CD1c-positive myeloid dendritic cell (primary cell): ENCODE measurements around the gene METTL18.
"Not testable (repeated sequence)": the region's sequence is repeated elsewhere in the genome, so short reads cannot be mapped to it uniquely, and the experiment has no call there.

Experiments
- DNase-seq: peaks from one replicate; pipeline ENCODE4 v3.0.0-alpha.2; 2016; ENCODE audit errors: extremely low spot score

Gene METTL18

DNA sequence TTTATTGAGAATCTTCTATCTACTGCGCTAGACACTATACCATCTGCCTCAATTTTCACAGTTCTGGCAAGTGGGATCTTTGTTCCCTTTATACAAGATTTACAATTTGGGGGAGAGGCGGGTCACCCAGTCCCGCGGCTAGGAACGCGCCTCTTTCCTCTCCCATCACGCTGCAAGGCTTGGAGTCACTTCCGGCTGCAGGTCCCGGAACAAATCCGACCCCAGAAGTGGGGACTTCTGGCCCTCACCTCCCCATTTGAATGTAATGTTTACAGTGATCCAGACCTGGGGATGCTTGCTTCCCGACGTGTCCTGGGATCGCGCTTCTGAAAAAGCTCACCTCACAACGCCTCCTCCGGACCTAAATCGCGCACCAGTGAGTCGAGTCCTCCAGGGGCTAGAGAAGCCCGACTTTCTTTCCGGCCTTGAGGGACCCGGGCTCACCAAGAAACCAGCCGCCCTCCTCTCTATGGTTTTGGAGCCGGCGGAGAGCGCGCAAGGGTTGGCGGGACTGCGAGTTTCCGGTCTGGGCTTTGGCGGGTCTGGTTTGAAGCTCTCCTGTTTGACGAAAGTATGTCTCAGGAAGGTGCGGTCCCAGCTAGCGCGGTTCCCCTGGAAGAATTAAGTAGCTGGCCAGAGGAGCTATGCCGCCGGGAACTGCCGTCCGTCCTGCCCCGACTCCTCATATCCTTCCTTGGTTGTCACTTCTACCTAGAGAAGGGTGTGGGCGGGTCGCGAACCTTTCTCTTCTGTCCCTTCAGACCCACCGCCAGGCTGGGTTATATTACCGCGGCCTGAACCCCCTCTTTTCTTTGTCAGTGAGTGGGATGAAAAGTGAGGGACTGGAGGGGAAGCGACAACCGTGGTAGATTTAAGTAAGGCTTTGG, at the start of gene METTL18:
TSS of gene METTL18 (minus strand) at position 378 of the 887 bp plus-strand sequence. CDS start 1,212 bp downstream, outside the sequence.
- peak; percentile 94 for DNase-seq

DNA sequence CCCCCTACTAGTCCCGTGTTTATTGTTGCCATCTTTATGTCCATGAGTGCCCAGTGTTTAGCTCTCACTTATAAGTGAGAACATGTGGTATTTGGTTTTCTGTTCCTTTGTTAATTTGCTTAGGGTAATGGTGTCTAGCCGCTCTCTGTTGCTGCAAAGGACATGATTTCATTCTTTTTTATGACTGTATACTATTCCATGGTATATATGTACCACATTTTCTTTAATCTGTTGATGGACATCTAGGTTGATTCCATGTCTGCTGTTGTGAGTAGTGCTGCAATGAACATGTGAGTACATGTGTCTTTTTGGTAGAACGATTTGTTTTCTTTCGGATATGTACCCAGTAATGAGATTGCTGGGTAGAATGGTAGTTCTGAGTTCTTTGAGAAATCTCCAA, 44.2 kb upstream of the METTL18 start:
- no peak for DNase-seq

DNA sequence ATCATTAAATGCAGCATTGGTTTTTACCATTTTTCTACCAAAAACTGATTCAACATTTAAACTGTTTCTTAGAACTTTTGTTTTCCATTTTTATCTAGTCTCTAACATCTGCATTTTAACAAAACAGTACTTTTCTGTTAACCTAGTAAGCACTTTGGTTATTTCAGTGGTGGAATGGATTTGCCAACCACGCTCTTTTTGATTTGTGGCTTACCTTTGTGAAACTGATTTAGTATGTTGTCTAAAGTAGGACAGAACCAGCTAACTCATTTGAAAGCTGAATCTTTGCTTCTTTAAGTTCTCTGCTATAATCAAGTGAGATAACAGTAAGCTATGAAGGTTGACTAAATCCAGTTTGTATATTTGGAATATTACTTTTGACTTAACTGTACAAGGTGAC, 41.5 kb upstream of the METTL18 start:
- DNase-seq, result no peak

DNA sequence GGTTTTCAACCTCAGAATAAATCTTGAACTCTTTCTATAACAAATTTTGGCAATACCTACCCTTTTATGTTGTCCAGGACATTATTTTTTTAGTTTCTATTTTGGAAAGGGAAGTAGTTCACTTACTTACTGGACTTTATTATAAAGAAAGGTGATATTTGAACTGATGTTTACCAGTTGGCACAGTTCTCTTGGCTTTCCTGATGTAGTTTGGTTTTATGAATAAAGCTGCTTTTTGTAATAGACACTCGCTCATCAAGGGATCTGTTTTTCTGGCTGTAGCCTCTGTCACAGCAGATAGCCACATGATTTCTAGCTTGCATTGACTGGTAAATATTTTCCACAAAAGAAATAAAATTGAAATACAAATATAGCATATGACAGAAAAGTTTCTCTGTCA, 40.9 kb upstream of the METTL18 start:
- no peak for DNase-seq

DNA sequence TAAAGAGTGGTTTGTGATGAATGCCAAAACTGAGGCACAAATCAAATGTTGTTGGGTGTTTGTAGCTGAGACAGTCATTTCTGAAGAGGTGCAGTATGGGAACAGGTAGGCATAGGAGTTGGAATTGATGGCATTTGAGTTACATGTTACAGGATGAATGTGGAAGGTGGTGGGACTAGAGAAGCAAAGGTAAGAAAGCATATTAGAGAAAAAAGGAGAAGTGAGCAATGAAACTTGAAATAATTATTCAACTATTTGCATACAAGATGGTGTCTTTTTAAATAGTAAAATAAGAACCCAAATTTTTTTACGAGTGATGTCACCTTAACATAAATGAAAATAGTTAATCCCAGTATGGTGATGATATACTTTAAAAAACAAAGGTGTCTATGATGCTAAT, 40.2 kb upstream of the METTL18 start:
- DNase-seq, result no peak

DNA sequence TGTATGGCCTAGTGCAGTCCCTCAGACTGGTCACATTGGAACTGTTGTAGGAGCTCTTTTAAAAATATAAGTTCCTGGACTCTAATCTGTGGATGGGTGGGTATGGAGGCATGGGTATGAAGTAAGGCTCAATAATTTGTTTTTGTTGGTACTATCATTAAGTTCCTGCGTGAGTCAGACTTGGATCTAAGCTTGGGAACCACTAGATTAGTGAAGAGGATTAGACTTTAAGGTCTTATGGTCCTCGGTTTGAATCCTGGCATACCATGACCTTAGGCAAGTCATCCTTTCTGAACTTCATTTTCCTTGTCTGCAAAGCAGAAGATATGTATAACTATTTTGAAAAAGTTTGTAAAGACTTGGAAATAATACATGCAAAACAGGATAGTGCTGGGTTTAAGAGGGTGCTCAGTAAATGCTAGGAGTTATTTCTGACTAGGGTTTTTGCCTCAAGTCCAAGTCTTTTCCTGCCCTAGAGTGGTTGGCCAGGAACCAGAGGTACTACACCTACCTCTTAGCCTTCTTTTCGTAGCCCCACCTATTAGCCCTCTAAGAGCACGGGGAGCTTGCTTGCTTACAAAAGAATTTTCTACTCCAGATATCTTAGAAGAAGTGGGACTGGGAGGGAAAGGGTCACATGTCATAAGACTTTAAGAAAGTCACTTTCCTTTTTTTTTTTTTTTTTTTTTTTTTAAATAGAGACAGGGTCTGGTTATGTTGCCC, 38.6 kb upstream of the METTL18 start:
- DNase-seq, result no peak

DNA sequence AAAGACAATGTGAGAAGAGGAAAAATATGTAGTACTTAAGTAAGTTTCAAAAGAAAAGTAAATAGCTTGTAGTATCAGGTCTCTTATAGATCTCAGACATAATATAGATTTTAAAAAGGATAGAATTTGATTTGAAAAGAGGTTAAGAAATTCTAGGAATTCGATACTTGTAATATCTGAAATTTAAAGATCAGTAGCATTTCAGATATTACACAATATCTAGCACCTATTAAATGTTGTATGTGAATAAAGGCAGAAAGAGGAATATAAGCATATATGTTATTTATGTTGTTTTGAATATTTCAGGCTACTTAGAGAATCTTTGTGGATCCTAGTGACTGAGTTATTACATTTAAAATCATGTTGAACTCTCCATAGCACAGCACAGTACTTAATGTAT, 35.0 kb upstream of the METTL18 start:
- no peak for DNase-seq

DNA sequence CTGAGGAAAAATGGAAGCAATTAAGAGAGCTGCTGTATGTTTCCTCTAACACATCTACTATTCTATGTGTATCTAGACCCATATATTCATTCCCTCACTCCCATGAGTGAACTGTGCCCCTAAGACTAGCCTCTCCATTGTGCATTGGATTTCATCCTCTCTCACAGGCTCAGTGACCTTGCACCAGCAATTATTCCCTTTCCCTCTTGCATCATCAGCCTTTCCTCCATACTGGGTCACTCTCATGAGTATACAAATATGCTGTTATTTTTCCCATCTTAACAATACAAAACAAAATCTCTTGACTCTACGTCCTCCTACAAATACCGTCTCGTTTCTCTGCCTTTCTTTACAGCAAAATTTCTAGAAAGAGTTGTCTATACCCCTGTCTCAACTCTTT, 29.4 kb upstream of the METTL18 start:
- DNase-seq, result no peak

DNA sequence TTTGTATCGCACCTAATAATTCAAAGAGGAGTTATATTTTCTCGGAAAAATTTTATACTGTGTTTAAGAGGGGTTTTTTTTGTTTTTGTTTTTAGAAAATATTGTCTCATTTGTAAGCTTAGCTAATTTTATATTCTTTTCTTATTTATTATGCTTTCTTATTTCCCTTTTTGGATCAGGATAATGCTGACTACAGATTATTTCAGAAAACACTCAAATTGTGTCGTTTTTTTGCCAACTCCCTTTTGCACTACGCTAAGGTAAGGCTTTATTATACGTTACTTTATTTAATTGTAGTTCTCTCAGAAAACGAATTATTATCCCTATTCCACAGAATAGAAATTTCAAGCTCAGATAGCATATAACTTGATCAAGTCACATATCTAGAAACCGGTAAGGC, 26.8 kb upstream of the METTL18 start:
- no peak for DNase-seq

DNA sequence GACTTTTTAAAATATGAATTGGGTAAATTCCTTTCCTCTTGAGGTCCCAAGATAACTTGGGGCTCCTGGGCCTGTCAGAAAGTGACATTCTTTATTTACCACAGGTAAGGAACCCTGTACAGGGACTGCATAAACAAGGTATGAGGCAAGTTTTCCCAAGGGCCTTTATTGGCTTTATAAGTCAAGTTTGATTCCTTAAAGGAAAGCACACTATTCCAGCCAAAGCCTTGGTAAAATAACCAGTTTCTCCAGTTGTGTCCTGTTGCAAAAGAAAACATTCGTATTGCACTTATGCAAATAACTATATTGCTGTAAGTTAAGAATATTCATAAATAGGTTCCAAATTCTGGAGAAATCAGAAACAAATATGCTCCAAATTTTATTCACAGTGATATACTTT, 21.9 kb upstream of the METTL18 start:
- no peak for DNase-seq

DNA sequence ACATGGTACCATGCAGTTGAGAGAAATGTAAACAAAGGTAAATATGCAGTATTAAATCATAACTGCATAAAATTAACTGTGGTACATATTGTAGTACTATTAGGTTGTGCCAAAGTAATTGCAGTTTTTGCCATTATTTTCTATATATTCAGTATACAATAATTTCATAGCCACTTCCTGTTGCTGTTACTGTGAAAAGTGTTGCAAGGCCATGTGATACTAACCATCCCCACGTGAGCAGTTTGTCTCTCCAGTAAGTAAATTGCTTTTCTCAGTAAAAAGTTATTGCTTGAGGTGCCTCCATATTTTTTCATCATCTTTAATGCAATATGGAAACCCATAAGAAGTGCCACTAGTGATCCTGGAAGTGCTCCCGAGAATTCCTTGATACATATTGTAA, 19.6 kb upstream of the METTL18 start:
- no peak for DNase-seq

DNA sequence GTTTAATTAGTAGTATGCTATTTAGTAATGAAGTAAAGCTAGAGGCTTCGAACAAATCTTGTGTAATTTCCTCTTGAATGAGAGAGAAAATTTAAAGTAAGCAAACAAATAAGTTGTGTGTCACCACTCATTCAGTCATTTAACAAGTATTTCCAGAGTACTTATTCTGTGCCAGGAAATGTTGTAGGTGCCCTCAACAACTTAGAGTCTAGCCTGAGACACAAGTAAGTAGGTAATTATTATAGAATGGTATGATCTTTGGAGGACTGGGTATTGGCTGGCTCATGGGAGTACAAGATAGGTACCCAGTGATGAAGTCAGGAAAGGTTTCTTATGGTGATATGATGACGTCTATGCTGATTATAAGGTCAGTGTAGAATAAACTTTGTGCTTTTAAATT, 17.4 kb upstream of the METTL18 start:
- no peak for DNase-seq

DNA sequence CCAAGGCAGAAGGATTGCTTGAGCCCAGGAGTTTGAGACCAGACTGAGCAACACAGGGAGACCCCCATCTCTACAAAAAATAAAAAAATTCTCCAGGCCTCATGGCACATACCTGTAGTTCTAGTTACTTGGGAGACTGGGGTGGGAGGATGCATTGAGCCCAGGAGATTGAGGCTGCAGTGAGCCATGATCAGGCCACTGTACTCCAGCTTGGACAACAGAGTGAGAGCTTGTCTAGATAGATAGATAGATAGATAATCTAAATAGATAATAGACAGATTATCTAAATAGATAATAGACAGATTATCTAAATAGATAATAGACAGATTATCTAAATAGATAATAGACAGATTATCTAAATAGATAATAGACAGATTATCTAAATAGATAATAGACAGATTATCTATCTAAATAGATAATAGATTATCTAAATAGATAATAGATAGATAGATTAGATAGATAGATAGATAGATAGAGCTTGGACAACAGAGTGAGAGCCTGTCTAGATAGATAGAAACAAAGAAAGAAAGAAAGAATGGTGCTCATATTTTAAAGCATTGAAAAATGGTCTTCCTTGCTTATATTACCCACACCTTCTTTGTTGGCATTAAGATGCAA, 16.8 kb upstream of the METTL18 start:
- not testable (repeated sequence) for DNase-seq

DNA sequence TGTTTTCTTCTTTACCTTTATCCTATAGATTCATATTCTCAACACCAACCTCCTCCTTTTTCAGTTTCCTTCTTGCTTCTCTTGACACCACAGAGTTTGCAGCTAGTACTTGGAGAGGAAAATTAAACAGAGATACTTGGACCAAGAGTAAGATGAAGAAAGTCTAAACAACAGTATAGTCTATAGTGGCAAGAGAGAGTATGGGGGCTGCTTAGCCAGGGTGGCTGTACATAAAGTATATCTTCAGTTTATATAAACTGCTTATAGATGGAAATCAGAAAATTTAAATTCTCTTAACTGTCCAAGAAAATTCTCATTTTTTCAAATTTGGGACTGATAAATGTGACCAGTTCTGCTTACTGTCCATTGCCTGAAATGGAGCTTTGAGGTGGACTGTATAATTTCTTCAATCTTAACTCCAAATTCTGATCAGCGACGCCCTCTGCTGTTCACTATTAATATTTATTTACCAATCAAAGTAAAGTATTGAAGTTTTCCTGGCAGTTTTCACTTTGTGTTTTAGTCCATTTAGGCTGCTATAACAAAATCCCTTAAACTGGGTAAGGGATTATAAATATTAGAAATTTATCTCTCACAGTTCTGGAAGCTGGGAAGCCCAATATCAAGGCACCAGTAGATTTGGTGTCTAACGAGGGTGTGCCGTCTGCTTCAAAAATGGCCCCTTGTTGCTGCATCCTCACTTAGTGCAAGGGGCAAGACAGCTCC, 14.8 kb upstream of the METTL18 start:
- peak; percentile 64 for DNase-seq

DNA sequence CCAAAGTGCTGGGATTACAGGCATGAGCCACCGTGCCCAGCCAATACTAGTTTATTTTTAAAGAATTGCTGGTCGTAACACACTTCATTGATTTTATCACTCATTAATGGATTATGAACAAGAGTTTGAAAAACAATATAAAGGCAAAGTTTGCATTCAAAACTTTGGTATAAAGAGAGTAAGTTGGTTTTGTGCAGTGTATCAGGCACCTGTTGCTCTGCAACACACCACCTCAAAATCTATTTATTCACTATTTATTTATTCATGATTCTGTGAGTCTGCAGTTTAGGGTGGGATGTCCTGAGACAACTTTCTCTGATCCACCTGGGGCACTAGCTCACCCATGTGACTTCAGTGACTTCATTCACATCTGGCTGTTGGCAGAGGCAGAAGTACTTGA, 10.2 kb upstream of the METTL18 start:
- no peak for DNase-seq

DNA sequence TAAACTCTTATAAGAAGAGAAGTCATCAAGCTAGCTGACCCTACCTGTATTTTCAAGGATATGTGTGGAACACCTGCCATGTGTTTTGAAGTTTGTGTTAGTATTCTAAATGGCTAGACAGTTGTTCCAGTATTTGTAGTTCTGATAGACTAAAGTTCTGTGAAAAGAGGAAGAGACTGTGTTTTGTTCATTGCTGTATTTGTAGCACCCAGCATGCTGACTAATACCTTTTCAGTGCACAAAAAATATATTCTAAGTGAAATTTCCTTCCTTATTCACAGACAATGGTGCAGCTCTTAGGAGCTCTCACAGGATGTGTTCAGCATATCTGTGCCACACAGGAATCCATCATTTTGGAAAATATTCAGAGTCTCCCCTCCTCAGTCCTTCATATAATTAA, 8.2 kb upstream of the METTL18 start:
- DNase-seq, result peak; percentile 26

DNA sequence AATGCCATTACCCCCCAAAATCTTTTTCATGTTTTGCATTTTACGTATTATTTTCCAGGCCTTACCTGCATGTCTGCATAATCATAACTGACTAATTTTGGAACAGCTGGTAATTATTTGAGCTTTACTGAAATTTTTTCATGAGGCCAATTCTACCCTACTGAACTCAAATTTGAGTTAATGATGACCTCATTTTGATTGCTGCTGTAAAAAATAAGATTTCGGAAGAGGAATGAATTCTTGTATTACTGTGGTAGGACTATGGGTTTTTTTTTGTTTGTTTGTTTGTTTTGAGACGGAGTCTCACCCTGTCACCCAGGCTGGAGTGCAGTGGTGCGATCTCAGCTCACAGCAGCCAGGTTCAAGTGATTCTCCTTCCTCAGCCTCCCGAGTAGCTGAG, 2.6 kb upstream of the METTL18 start:
- DNase-seq, result no peak

DNA sequence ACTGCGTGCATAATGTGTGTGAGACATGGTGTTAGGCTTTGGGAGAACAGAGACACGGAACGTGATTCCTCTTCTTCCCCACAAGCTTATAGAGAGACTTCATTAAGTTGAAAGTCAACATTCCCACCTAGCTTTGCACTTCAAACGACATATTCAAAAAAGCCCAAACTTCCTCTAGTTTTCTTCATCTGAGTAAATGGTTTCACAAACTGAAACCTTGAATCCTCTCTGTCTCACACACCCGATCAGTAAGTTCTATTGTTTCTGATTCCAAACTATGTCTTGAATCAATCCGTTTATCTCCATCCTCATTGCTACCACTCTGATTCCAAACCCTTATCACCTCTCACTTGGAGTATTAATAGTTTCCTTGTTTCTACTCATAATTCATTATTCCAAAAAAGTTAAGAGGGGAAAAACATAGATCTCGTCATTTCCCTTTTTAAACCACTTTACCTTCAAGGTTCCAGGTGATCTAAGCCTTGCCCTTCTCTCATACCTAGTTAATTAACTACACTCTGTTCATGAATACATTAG, 1.6 kb upstream of the METTL18 start:
- DNase-seq, result no peak

DNA sequence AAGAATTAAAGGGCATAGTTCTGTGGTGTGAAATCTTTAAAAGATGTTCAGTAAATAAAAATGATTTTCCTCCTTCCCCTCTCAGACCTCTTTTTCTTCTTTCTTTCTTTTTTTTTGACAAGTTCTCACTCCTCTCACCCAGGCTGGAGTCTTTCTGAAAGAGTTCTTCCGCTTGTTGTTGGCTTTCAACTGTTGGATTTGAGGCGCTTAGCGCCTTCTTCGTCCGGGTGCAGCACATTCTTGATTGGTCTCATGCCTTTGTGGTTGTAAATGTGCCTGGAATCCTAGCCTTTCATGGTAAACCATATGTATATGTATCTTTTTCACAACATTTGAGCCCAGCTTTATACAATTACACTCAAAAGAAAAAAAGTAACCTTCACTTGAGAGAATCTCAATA, 980 bp upstream of the METTL18 start:
- DNase-seq, result no peak

DNA sequence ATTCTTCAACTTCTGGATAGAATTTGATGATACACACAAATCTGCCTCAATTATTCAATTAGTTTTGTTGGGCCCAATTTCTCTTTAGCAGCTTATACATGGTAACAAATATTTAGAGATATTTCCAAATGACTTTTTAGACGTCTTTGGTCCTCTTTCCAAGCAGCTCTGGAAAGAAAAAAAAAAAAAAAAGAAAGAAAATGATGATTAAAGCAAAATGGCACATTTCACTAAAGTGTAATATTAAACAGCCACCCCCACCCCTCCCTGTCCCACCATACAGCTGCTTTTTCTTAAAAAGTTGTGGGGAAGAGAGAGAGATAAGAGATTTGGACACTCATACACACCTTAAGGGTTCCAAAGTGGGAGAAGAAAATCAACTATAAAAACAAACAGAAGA, 977 bp downstream of the METTL18 start:
- DNase-seq, result no peak

DNA sequence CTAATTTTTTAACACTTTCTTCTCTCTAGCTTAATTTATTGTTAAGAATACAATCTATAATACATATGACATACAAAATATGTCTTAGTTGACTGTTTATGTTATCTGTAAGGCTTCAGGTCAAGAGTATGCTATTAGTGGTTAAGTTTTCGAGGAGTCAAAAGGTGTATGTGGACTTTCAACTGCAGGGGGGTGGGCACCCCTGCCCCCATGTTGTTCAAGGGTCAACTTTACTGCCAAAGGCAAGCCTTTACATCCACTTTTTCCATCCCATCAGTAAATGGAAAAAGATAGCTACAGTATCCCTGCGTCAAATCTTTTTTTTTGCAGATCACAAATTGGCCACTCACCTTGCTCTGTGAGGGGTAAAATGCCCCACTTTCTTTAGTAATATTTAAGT, 6.3 kb downstream of the METTL18 start:
- no peak for DNase-seq

DNA sequence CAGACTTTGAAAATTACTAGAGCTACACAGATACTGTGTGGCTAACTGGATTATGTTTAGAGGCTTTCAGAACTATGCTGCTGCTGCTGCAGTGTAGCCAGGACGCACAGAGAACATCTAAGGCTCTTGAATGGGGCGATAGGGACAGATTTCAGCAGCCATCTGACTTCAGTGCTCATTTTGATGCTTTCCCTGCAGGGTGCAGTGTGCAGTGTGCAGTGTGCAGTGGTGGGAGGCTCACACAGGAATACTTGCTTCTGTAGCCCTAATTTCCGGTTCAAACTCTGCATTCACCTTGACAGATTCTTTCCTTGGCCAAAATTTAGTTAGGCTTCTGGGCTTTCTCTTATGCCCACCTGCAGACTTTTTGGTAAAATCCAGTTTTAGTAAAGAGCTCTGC, 7.7 kb downstream of the METTL18 start:
- DNase-seq, result no peak
